CD4-positive, alpha-beta T cell treated with Interleukin-6 at 100 ng/mL for 8 hours (primary cell): ENCODE data around the gene IGFBP7.

Experiments used
- DNase-seq: peaks from one replicate; pipeline ENCODE4 v3.0.0-alpha.2; 2020; ENCODE audit warnings: mixed read lengths, low spot score

Gene IGFBP7

GRCh38 chr4:57040510-57040909, 69.7 kb downstream of the IGFBP7 start:
- no peak for DNase-seq

- DNase-seq: no peak
Observed at GRCh38 chr4:57039345-57039744, 70.8 kb downstream of the IGFBP7 start.

DNA sequence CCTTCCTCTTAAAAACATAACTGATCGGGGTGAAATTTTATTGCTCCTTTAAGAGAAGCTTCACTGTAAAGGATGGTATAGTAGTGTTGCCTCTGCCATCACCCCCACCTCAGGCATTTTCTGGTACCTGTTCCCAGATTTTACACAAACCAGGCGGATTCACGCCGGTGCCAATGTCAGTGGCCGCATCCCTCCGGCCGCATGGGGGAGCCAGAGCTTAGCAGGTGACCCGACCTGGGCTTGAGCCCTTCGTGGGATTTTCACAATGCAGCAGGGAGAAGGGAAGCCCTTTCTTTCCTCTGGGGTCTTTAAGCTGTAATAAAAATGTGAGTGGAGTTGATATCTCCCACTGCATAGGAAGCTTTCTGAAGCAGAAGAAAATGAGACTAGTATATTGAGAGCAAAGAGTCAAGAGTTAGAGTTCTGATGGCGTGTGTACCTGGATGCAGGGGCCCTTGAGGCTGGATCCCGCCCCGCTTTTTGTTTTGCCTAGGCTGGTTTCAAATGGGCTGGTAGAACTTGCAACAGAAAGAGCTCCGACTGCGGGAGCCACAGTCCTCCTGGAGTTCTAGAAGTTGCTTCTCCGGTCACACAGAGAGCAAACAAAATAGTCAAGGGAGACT, 72.1 kb downstream of the IGFBP7 start:
- DNase-seq: no peak

DNA sequence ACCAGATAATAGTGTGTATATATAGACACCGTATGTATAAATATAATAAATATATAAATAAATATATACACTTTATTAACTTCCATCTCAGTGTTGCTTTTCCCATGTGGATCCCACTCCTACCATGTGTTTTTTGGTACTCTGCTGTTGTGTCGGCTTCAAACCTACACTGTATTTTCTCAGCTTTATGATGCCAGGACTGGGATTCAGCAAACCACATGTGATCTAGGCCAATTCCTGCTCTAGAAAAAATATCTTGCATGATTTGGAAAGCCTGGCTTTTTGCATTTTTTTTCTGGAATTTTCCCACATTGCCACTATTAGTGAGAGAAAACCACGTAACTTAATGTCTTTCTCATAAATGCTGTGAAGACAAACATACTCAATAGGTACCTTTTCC, 75.7 kb downstream of the IGFBP7 start:
- no peak for DNase-seq

- DNase-seq: no peak
Observed at GRCh38 chr4:57023104-57023503, 87.1 kb downstream of the IGFBP7 start.

- no peak for DNase-seq
Observed at GRCh38 chr4:57020467-57021101, 89.6 kb downstream of the IGFBP7 start.

GRCh38 chr4:57018980-57019379, 91.2 kb downstream of the IGFBP7 start:
- no peak for DNase-seq

GRCh38 chr4:57013543-57014120, 96.6 kb downstream of the IGFBP7 start:
- DNase-seq: no peak

DNA sequence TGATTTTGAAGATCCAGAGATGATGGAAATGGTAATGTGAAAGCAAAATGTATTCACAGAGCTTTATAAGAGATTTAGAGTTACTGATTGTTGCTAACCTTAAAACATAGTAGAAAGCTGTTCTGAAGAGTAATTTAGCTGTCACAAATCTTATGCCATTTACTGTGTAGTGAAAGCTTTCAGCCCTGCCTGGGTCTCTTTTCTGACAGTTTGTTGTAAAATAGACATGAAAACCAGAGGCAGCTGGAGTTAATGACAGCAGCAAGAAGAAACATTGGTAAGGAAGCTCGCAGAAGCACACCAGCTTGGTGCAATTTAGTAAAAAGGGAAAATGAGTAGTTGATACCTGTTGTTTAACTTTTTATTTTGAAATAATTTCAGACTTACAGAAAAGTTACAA, 110.4 kb downstream of the IGFBP7 start:
- DNase-seq: no peak

- no peak for DNase-seq
Observed at GRCh38 chr4:56995525-56995924, 114.7 kb downstream of the IGFBP7 start.

- DNase-seq: no peak
Observed at GRCh38 chr4:56990109-56990905, 119.9 kb downstream of the IGFBP7 start.

DNA sequence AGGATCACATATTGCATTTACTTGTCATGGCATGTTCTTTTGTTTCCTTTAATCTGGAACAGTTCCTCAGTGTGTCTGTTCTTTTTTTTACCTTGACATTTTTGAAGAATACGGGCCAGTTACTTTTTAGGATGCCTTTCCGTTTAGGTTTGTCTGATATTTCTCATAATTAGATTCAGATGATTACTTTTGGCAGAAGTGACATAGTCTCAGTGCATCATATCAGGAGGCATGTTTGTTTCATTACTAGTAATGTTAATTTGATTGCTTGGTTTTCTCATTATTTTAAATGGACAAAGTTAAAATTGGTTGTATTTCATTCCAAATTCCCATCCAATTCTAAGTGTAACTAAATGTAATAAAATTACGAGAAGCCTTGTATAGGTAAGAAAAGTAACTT, 123.2 kb downstream of the IGFBP7 start:
- DNase-seq: no peak

DNA sequence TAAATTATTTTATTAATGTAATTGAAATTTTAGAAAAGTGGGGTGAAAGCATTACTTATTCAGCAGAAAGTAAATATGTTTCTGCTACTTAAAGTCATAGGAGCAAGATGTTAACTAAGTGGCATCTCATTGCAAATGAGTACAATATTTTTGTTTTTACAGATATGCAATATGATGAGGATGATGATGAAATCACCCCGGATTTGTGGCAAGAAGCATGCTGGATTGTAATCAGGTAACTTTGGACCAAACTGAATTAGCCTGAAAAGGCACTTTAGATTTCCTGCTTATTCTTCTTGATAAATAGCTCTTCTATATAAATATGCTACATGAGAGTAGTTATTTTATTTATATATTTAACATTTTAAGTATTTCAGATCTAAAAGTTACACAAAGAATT, 124.0 kb downstream of the IGFBP7 start:
- no peak for DNase-seq

DNA sequence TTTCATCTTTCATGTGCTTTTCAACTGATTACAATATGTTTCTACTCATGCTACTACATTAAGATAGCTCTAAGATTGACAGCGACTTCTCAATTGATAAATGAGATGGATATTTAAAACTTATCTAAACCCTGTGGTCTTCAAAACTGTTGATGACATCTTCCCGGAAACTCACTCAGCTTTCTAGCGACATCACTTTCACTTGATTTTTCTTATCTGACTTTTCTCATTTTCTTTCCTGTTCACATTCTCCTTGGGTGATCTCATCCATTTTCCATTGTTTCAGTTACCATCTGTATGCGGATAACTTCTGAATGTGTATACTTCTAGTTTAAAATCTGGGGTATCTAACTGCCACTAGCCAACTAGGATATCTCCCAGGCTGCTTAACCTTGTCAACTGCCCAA, 128.4 kb downstream of the IGFBP7 start:
- no peak for DNase-seq
